SK-N-SH (cell line): ENCODE data around the gene FAM204A. TPM values are rescaled to one million over a fixed set of nuclear protein-coding genes. Genes with fewer than 3 reads are reported as not detected.

Experiments
- CTCF ChIA-PET: fragments of 300-600, 350-600 bp; formaldehyde crosslinking; extraction: SDS; loops from one replicate; lab custom pipeline; 2021; lab: Yijun Ruan, JAX
- POLR2A ChIA-PET: fragments of 350-600 bp; sonication (Branson Sonifier 250); formaldehyde crosslinking; extraction: SDS; loops from one replicate; lab custom pipeline; 2020; ENCODE audit warnings: antibody characterized with exemption, inconsistent platforms; lab: Yijun Ruan, JAX
- DNase-seq: peaks from one replicate; pipeline ENCODE4 v3.0.0; 2012
- H2AFZ ChIP-seq: fragments of 200-600 bp; sonication (generic); 2 replicates; pipeline ENCODE4 v1.8.1; 2016; ENCODE audit warnings: antibody characterized with exemption, mild to moderate bottlenecking, low read depth
- H3F3A ChIP-seq: fragments of 200-600 bp; sonication (generic); replicated peaks from 2 replicates; pipeline ENCODE3; 2016; ENCODE audit warnings: antibody characterized with exemption, mild to moderate bottlenecking; ENCODE audit not compliant: insufficient read depth
- H3K27ac ChIP-seq, 2 experiments: fragments of 200-500 bp in 1 of 2; fragments of 200-600 bp in 1 of 2; sonication (Bioruptor generic) in 1 of 2; sonication (generic), shearing (Covaris generic) in 1 of 2; 2 replicates each; pipeline versions ENCODE4 v1.5.1 to v1.6.1; 2014 to 2016; ENCODE audit warnings: low read depth in 2 of 2, inconsistent platforms in 1 of 2, low read length in 1 of 2, mild to moderate bottlenecking in 1 of 2, mixed read lengths in 1 of 2
- H3K27me3 ChIP-seq: fragments of 200-600 bp; sonication (generic), shearing (Covaris generic); 2 replicates; pipeline ENCODE4 v1.6.1; 2016; ENCODE audit warnings: mixed run types; ENCODE audit not compliant: insufficient read depth
- H3K36me3 ChIP-seq, 2 experiments: fragments of 200-500 bp in 1 of 2; fragments of 200-600 bp in 1 of 2; sonication (Bioruptor generic) in 1 of 2; sonication (generic) in 1 of 2; replicated peaks in 1 of 2; 2 replicates each; pipeline versions ENCODE3 to v1.5.1; 2014 to 2016; ENCODE audit warnings: low read length in 1 of 2, mild to moderate bottlenecking in 1 of 2; ENCODE audit not compliant: insufficient read depth in 2 of 2, control insufficient read depth in 1 of 2
- H3K4me1 ChIP-seq, 2 experiments: fragments of 200-500 bp in 1 of 2; fragments of 200-600 bp in 1 of 2; sonication (Bioruptor generic) in 1 of 2; sonication (generic), shearing (Covaris generic) in 1 of 2; 2 replicates each; pipeline versions ENCODE4 v1.5.1 to v1.6.1; 2014 to 2016; ENCODE audit warnings: low read depth in 1 of 2, low read length in 1 of 2, mixed run types in 1 of 2; ENCODE audit not compliant: insufficient read depth in 2 of 2, control insufficient read depth in 1 of 2
- H3K4me2 ChIP-seq: fragments of 200-600 bp; sonication (generic), shearing (Covaris generic); 2 replicates; pipeline ENCODE4 v1.6.1; 2017; ENCODE audit warnings: mixed run types
- H3K4me3 ChIP-seq, 2 experiments: fragments of 200-500 bp in 1 of 2; fragments of 200-600 bp in 1 of 2; sonication (Bioruptor generic) in 1 of 2; sonication (generic), shearing (Covaris generic) in 1 of 2; 2 replicates each; pipeline versions ENCODE4 v1.5.1 to v1.8.1; 2014 to 2016; ENCODE audit warnings: low read depth in 2 of 2, inconsistent platforms in 1 of 2, low read length in 1 of 2, mild to moderate bottlenecking in 1 of 2, mixed read lengths in 1 of 2, moderate library complexity in 1 of 2
- H3K79me2 ChIP-seq: fragments of 200-600 bp; sonication (generic); 2 replicates; pipeline ENCODE4 v1.8.1; 2017; ENCODE audit warnings: mild to moderate bottlenecking; ENCODE audit not compliant: insufficient read depth
- H3K9ac ChIP-seq: fragments of 200-600 bp; sonication (generic); 2 replicates; pipeline ENCODE4 v1.6.1; 2017; ENCODE audit warnings: mixed run types
- H3K9me2 ChIP-seq: fragments of 200-600 bp; sonication (generic); 2 replicates; pipeline ENCODE4 v1.6.1; 2017; ENCODE audit warnings: mixed run types
- H3K9me3 ChIP-seq: fragments of 200-600 bp; sonication (generic); 2 replicates; pipeline ENCODE4 v1.6.1; 2017; ENCODE audit warnings: mixed run types, mild to moderate bottlenecking, moderate library complexity
- H4K20me1 ChIP-seq: fragments of 200-600 bp; sonication (generic); 2 replicates; pipeline ENCODE4 v1.6.1; 2017; ENCODE audit warnings: mild to moderate bottlenecking, mixed run types; ENCODE audit not compliant: insufficient read depth
- EP300 ChIP-seq, 2 experiments: IDR thresholded peaks; 2 replicates each; pipeline versions ENCODE4 v1.4.0 to v1.6.1; 2012; ENCODE audit warnings: borderline replicate concordance in 1 of 2, low read depth in 1 of 2, low read length in 1 of 2
- GABPA ChIP-seq: IDR thresholded peaks from 2 replicates; pipeline ENCODE4 v1.4.0; 2012; ENCODE audit warnings: low read depth, mild to moderate bottlenecking
- GATA2 ChIP-seq: sonication (generic); formaldehyde crosslinking; IDR thresholded peaks from 2 replicates; pipeline ENCODE4 v1.5.0; 2020; ENCODE audit warnings: mild to moderate bottlenecking, missing genetic modification reagents
- MEF2A ChIP-seq: IDR thresholded peaks from 2 replicates; pipeline ENCODE4 v1.4.0; 2012; ENCODE audit warnings: low read depth, borderline replicate concordance
- MXI1 ChIP-seq: IDR thresholded peaks from 2 replicates; pipeline ENCODE4 v1.6.1; 2012; ENCODE audit warnings: mild to moderate bottlenecking, low read depth, low read length, improper control_type of control experiment
- NFIC ChIP-seq: IDR thresholded peaks from 2 replicates; pipeline ENCODE4 v1.4.0; 2012; ENCODE audit warnings: borderline replicate concordance
- NRF1 ChIP-seq: IDR thresholded peaks from 2 replicates; pipeline ENCODE4 v1.6.1; 2012; ENCODE audit warnings: low read depth, mild to moderate bottlenecking, low read length
- RAD21 ChIP-seq: IDR thresholded peaks from 2 replicates; pipeline ENCODE4 v1.6.1; 2012; ENCODE audit warnings: mild to moderate bottlenecking, low read length
- RCOR1 ChIP-seq: fragments of 150-350 bp; IDR thresholded peaks from 2 replicates; pipeline ENCODE4 v1.6.1; 2017; ENCODE audit warnings: antibody characterized with exemption, low read length
- RXRA ChIP-seq: IDR thresholded peaks from 2 replicates; pipeline ENCODE4 v1.4.0; 2012; ENCODE audit warnings: low read depth, mild to moderate bottlenecking, borderline replicate concordance
- TEAD4 ChIP-seq: IDR thresholded peaks from 2 replicates; pipeline ENCODE4 v1.4.0; 2012; ENCODE audit warnings: mild to moderate bottlenecking, borderline replicate concordance; ENCODE audit not compliant: insufficient read depth
- WGBS: methylation state at CpG from one replicate; pipeline ENCODE4 v1.1.6; 2017; ENCODE audit warnings: low lambda C conversion rate; 5-methylcytosine and 5-hydroxymethylcytosine counted together
- polyA plus RNA-seq, 3 experiments: library from polyadenylated mRNA; depleted of rRNA; stranded (reverse); fragments of >200 nt; gene quantifications; 2 replicates each; pipeline ENCODE4 v1.2.3, GENCODE V29; 2012
- TF ChIP-seq, protein P1 (sequence below): IDR thresholded peaks from 2 replicates; pipeline ENCODE4 v1.4.0; 2012; ENCODE audit warnings: low read depth
- TF ChIP-seq, protein P2 (sequence below): IDR thresholded peaks from 2 replicates; pipeline ENCODE4 v1.4.0; 2012; ENCODE audit warnings: low read depth, borderline replicate concordance
- TF ChIP-seq, protein P3 (sequence below): IDR thresholded peaks from 2 replicates; pipeline ENCODE4 v1.4.0; 2012; ENCODE audit warnings: low read depth, borderline replicate concordance
- TF ChIP-seq, protein P4 (sequence below): fragments of 150-350 bp; IDR thresholded peaks from 2 replicates; pipeline ENCODE4 v1.6.1; 2017; ENCODE audit warnings: antibody characterized with exemption, low read length, low read depth, borderline replicate concordance

The FAM204A gene
- polyA plus RNA-seq, 1 of the 3 experiments (the other 2 are of a cell fraction): 10.8 TPM

DNA sequence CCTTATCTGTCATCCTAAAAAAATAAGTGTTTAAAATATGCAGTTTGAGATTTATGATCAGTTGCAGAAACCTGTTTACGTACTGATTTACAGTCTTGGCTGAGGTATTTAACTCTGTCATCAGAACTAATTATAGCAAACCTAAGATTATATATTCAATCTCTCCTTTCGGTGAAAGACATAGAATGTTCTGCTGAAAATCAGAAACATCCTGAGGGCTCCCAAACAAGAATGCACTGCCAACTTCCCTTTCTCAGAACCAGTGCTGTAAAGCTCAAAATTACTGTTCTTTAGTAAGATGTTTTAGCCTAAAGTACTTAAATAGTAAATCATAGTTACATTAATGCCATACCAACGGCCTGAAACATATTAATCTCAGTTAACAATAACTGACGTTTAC, 34.3 kb downstream of the FAM204A start (continued):
- TF ChIP-seq TEAD4 (no peak), RXRA (no peak)

DNA sequence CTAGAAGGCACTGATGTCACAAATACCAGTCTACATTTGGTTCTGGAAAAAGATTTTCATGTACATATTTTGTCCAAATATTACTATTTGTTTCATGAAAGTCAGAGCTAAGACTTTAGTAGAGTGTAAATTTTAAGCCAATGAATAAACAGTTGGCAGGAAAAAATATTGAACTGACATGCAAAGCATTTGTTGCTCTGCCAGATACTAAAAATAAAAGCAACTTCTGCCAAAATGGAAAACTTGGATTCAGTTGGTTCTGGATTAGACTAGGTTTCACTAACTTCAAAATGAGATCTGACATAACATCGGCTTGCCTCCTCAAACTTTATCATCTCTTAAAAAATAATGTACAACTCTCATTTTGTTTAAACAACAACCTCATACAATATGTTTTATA, 34.9 kb downstream of the FAM204A start:
- no peak for DNase-seq
- no peak overlapping the region for H3K27ac ChIP-seq
- H4K20me1 ChIP-seq: no peaks in the 10 kb centered on the region
- H3K9me2 ChIP-seq: no peaks in the 10 kb centered on the region
- no peak overlapping the region for H3K4me2 ChIP-seq
- no peaks in the 10 kb centered on the region for H3K27me3 ChIP-seq
- no peak overlapping the region for H2AFZ ChIP-seq
- CTCF ChIA-PET: interaction anchor here (3.0 kb wide), 1 partner anchor 12 kb away, joined by 16 read pairs; no protein-coding TSS in a partner anchor
- no peaks in the 10 kb centered on the region for H3F3A ChIP-seq
- peaks cover 10 to 19% of the 10 kb centered on the region in 2 experiments for H3K4me1 ChIP-seq
- H3K4me3 ChIP-seq: no peak overlapping the region
- POLR2A ChIA-PET: no interaction called here
- H3K9me3 ChIP-seq: no peaks in the 10 kb centered on the region
- TF ChIP-seq NRF1 (no peak), NFIC (no peak), MEF2A (no peak), GATA2 (CRISPR knock-in tag) (no peak), RAD21 (no peak), MXI1 (no peak), GABPA (no peak)
- TF ChIP-seq, protein P1, sequence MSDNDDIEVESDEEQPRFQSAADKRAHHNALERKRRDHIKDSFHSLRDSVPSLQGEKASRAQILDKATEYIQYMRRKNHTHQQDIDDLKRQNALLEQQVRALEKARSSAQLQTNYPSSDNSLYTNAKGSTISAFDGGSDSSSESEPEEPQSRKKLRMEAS: no peak
- TF ChIP-seq, protein P2, sequence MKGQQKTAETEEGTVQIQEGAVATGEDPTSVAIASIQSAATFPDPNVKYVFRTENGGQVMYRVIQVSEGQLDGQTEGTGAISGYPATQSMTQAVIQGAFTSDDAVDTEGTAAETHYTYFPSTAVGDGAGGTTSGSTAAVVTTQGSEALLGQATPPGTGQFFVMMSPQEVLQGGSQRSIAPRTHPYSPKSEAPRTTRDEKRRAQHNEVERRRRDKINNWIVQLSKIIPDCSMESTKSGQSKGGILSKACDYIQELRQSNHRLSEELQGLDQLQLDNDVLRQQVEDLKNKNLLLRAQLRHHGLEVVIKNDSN: no peak
- TF ChIP-seq, protein P3, sequence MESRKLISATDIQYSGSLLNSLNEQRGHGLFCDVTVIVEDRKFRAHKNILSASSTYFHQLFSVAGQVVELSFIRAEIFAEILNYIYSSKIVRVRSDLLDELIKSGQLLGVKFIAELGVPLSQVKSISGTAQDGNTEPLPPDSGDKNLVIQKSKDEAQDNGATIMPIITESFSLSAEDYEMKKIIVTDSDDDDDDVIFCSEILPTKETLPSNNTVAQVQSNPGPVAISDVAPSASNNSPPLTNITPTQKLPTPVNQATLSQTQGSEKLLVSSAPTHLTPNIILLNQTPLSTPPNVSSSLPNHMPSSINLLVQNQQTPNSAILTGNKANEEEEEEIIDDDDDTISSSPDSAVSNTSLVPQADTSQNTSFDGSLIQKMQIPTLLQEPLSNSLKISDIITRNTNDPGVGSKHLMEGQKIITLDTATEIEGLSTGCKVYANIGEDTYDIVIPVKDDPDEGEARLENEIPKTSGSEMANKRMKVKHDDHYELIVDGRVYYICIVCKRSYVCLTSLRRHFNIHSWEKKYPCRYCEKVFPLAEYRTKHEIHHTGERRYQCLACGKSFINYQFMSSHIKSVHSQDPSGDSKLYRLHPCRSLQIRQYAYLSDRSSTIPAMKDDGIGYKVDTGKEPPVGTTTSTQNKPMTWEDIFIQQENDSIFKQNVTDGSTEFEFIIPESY: no peak
- TF ChIP-seq, all 33 proteins: peak for 0
- 94% methylated on average over 1 of the region's 1 CpG for WGBS
- Histone ChIP-seq H3K9ac (no peak overlapping the region), H3K36me3 (peaks cover 37 to 49% of the 10 kb centered on the region in 2 experiments), H3K79me2 (no peaks in the 10 kb centered on the region)

DNA sequence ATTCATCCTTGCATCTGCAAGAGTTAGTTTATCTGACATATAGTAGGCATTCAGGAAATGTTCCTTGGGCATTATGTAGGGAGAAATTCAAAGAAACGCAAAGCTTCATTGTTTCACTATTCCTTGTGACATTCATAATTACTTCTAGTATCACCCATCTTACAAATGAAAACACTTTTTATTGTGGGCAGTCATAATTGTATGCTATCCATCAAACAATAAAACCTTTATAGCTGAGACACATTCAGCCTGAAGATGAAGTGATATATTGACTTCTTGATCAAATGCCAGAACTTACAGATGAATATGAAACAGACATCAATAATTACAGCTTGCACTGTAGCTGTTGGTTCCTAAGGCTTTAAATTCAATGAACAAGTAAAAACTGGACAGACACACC, 36.4 kb downstream of the FAM204A start:
- H3K27ac ChIP-seq: no peak overlapping the region
- POLR2A ChIA-PET: no interaction called here

More for the DNA sequence above, 36.4 kb downstream of the FAM204A start:
- H3K9me2 ChIP-seq: no peaks in the 10 kb centered on the region
- H2AFZ ChIP-seq: no peak overlapping the region
- peaks cover 2 to 10% of the 10 kb centered on the region in 2 experiments; a peak in 3 of 4 replicates for H3K4me1 ChIP-seq
- H3K4me2 ChIP-seq: no peak overlapping the region
- peak in 1 of 2 experiments; percentile 49; a peak in 1 of 4 replicates for TF ChIP-seq EP300 (IDR thresholded peaks at IDR 0.05; ENCODE audit: borderline replicate concordance in 1 of 2, low read depth in 1 of 2, low read length in 1 of 2)
- no peak for TF ChIP-seq NRF1
- TF ChIP-seq, protein P4, sequence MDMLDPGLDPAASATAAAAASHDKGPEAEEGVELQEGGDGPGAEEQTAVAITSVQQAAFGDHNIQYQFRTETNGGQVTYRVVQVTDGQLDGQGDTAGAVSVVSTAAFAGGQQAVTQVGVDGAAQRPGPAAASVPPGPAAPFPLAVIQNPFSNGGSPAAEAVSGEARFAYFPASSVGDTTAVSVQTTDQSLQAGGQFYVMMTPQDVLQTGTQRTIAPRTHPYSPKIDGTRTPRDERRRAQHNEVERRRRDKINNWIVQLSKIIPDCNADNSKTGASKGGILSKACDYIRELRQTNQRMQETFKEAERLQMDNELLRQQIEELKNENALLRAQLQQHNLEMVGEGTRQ: no peak
- TF ChIP-seq RAD21: no peak
- 0 out of 2 replicates have a peak, but pooled peaks have one; percentile 31 for TF ChIP-seq RCOR1
- no peak overlapping the region for H3K9ac ChIP-seq
- no peak overlapping the region for H3K4me3 ChIP-seq
- no peaks in the 10 kb centered on the region for H3F3A ChIP-seq
- H3K27me3 ChIP-seq: no peaks in the 10 kb centered on the region
- peaks cover 33 to 44% of the 10 kb centered on the region in 2 experiments for H3K36me3 ChIP-seq
- H4K20me1 ChIP-seq: no peaks in the 10 kb centered on the region
- H3K79me2 ChIP-seq: no peaks in the 10 kb centered on the region
- H3K9me3 ChIP-seq: no peaks in the 10 kb centered on the region
- CTCF ChIA-PET: interaction anchor here (1.0 to 3.0 kb wide), 3 partner anchors 11 to 154 kb away, joined by 3 to 16 read pairs (median 5); no protein-coding TSS in a partner anchor
- 91% methylated on average over 1 of the region's 1 CpG for WGBS
- no peak for DNase-seq
